ENCODE data around the gene SASH1. TPM values are rescaled to one million over a fixed set of nuclear protein-coding genes. Genes with fewer than 3 reads are reported as not detected.

The SASH1 gene
- total RNA-seq, 2 donors from 2014 or later, result 4.6 to 12.4 TPM

GRCh38 chr6:148398244-148398643 lies 55.6 kb downstream of the SASH1 start:
- peaks cover 4% of the 10 kb centered on the region for H3K36me3 Mint-ChIP-seq (ENCODE audit: low read depth)
- no peak for TF ChIP-seq CTCF (conservative IDR thresholded peaks at IDR 0.05)
- H3K4me1 ChIP-seq (ENCODE audit: control insufficient read depth, insufficient read depth, low read length), result no peaks in the 10 kb centered on the region
- peak overlapping the region; percentile 5 for H3K27ac ChIP-seq (ENCODE audit: low read depth, low read length)
- H3K36me3 ChIP-seq (ENCODE audit: control insufficient read depth, insufficient read depth, low read length), result no peaks in the 10 kb centered on the region
- H3K4me3 Mint-ChIP-seq, result no peak overlapping the region
- DNase-seq, result no peak
- 65 to 69% methylated on average over 3 to 6 of the region's 6 CpGs for WGBS, 2 experiments (ENCODE audit: insufficient coverage in 1 of 2, insufficient read length in 1 of 2)
- H3K27me3 Mint-ChIP-seq (ENCODE audit: insufficient read depth), result no peaks in the 10 kb centered on the region
- peaks cover 14% of the 10 kb centered on the region for H3K4me1 Mint-ChIP-seq
- H3K9ac ChIP-seq (ENCODE audit: extremely low read depth, low read length, poor library complexity, severe bottlenecking), result no peak overlapping the region
- H3K4me3 ChIP-seq (ENCODE audit: low read length), result no peak overlapping the region
- H3K27me3 ChIP-seq (ENCODE audit: control insufficient read depth, insufficient read depth, low read length, poor library complexity, severe bottlenecking), result no peaks in the 10 kb centered on the region
- peaks cover 3% of the 10 kb centered on the region for H3K9me3 Mint-ChIP-seq
- no peaks in the 10 kb centered on the region for H3K9me3 ChIP-seq (ENCODE audit: control insufficient read depth, low read length)
- no peak overlapping the region for H3K27ac Mint-ChIP-seq

- WGBS, 2 experiments (ENCODE audit: insufficient coverage in 1 of 2, insufficient read length in 1 of 2), result 91 to 100% methylated on average over 1 of the region's 1 CpG
- no peaks in the 10 kb centered on the region for H3K27me3 ChIP-seq (ENCODE audit: control insufficient read depth, insufficient read depth, low read length, poor library complexity, severe bottlenecking)
These were observed 56.0 kb downstream of the SASH1 start for GRCh38 chr6:148398678-148399077.

GRCh38 chr6:148401571-148401970 lies 58.9 kb downstream of the SASH1 start:
- Mint-ChIP-seq H3K4me3 (no peak overlapping the region), H3K36me3 (ENCODE audit: low read depth) (peaks cover 3% of the 10 kb centered on the region), H3K4me1 (peaks cover 14% of the 10 kb centered on the region), H3K27me3 (ENCODE audit: insufficient read depth) (no peaks in the 10 kb centered on the region), H3K27ac (no peak overlapping the region), H3K9me3 (peaks cover 3% of the 10 kb centered on the region)
- Histone ChIP-seq H3K4me3 (ENCODE audit: low read length) (no peak overlapping the region), H3K36me3 (ENCODE audit: control insufficient read depth, insufficient read depth, low read length) (no peaks in the 10 kb centered on the region), H3K27me3 (ENCODE audit: control insufficient read depth, insufficient read depth, low read length, poor library complexity, severe bottlenecking) (no peaks in the 10 kb centered on the region), H3K9me3 (ENCODE audit: control insufficient read depth, low read length) (no peaks in the 10 kb centered on the region), H3K27ac (ENCODE audit: low read depth, low read length) (no peak overlapping the region), H3K9ac (ENCODE audit: extremely low read depth, low read length, poor library complexity, severe bottlenecking) (no peak overlapping the region), H3K4me1 (ENCODE audit: control insufficient read depth, insufficient read depth, low read length) (no peaks in the 10 kb centered on the region)
- 90 to 100% methylated on average over 1 to 3 of the region's 3 CpGs for WGBS, 2 experiments (ENCODE audit: insufficient coverage in 1 of 2, insufficient read length in 1 of 2)
- TF ChIP-seq CTCF (conservative IDR thresholded peaks at IDR 0.05), result no peak
- DNase-seq, result no peak

More at GRCh38 chr6:148398678-148399077, 56.0 kb downstream of the SASH1 start:
- Mint-ChIP-seq H3K27me3 (ENCODE audit: insufficient read depth) (no peaks in the 10 kb centered on the region), H3K9me3 (peaks cover 3% of the 10 kb centered on the region), H3K36me3 (ENCODE audit: low read depth) (peaks cover 4% of the 10 kb centered on the region), H3K4me1 (peaks cover 14% of the 10 kb centered on the region), H3K4me3 (no peak overlapping the region), H3K27ac (no peak overlapping the region)
- no peak overlapping the region for H3K4me3 ChIP-seq (ENCODE audit: low read length)
- H3K9ac ChIP-seq (ENCODE audit: extremely low read depth, low read length, poor library complexity, severe bottlenecking), result no peak overlapping the region
- no peak for DNase-seq
- no peaks in the 10 kb centered on the region for H3K36me3 ChIP-seq (ENCODE audit: control insufficient read depth, insufficient read depth, low read length)
- H3K27ac ChIP-seq (ENCODE audit: low read depth, low read length), result peak overlapping the region; percentile 5
- no peak for TF ChIP-seq CTCF (conservative IDR thresholded peaks at IDR 0.05)
- H3K4me1 ChIP-seq (ENCODE audit: control insufficient read depth, insufficient read depth, low read length), result no peaks in the 10 kb centered on the region
- H3K9me3 ChIP-seq (ENCODE audit: control insufficient read depth, low read length), result no peaks in the 10 kb centered on the region
